CD14-positive monocyte (primary cell): ENCODE measurements around the gene AP1AR. TPM values are rescaled to one million over a fixed set of nuclear protein-coding genes. Genes with fewer than 3 reads are reported as not detected.

ENCODE experiments used
- DNase-seq, 3 donors: peaks; one replicate each; pipeline ENCODE4 v3.0.0-alpha.2; 2011 to 2022
- H2AFZ ChIP-seq: 2 replicates; pipeline ENCODE4 v1.6.0; 2012; ENCODE audit warnings: mild to moderate bottlenecking, low read depth, low read length, inconsistent platforms; ENCODE audit not compliant: insufficient read depth, poor library complexity, severe bottlenecking
- H3K27ac ChIP-seq, 2 donors: 1 replicate in 1 of 2; 2 replicates in 1 of 2; pipeline ENCODE4 v1.5.1; 2012 to 2013; ENCODE audit warnings: low read length in 2 of 2, control low read depth in 1 of 2, inconsistent platforms in 1 of 2, low read depth in 1 of 2, mild to moderate bottlenecking in 1 of 2
- H3K27me3 ChIP-seq, 2 donors: one replicate each; pipeline versions ENCODE4 v1.6.0 to v1.6.1; 2011 to 2013; ENCODE audit warnings: low read length in 2 of 2; ENCODE audit not compliant: control insufficient read depth in 2 of 2, insufficient read depth in 2 of 2
- H3K36me3 ChIP-seq, 2 donors: replicated peaks in 1 of 2; 1 replicate in 1 of 2; 2 replicates in 1 of 2; pipeline versions ENCODE4 v1.5.1 to v1.6.1; 2012 to 2013; ENCODE audit warnings: low read length in 2 of 2, control low read depth in 1 of 2, inconsistent platforms in 1 of 2, mild to moderate bottlenecking in 1 of 2; ENCODE audit not compliant: insufficient read depth in 2 of 2, control insufficient read depth in 1 of 2
- H3K4me1 ChIP-seq, 2 donors: 1 replicate in 1 of 2; 2 replicates in 1 of 2; pipeline versions ENCODE4 v1.5.1 to v1.6.1; 2012 to 2013; ENCODE audit warnings: low read length in 2 of 2, control low read depth in 1 of 2, inconsistent platforms in 1 of 2, mild to moderate bottlenecking in 1 of 2, moderate library complexity in 1 of 2; ENCODE audit not compliant: insufficient read depth in 2 of 2, control insufficient read depth in 1 of 2
- H3K4me2 ChIP-seq: replicated peaks from 2 replicates; pipeline ENCODE3; 2012; ENCODE audit warnings: low read length, moderate library complexity, mild to moderate bottlenecking; ENCODE audit not compliant: poor library complexity, severe bottlenecking; ENCODE audit errors: extremely low read depth
- H3K4me3 ChIP-seq, 3 experiments: fragments of 200-600 bp in 1 of 3; sonication (generic) in 1 of 3; replicated peaks in 1 of 3; 1 replicate in 2 of 3; 2 replicates in 1 of 3; pipeline ENCODE4 v1.5.1; 2011 to 2013; ENCODE audit warnings: low read length in 3 of 3, mild to moderate bottlenecking in 3 of 3, control low read depth in 2 of 3, low read depth in 2 of 3, inconsistent platforms in 1 of 3, moderate library complexity in 1 of 3
- H3K79me2 ChIP-seq: 2 replicates; pipeline ENCODE4 v1.6.0; 2012; ENCODE audit warnings: mild to moderate bottlenecking, control low read depth, inconsistent platforms, low read length, moderate library complexity; ENCODE audit not compliant: insufficient read depth
- H3K9ac ChIP-seq: 2 replicates; pipeline ENCODE4 v1.6.0; 2017; ENCODE audit warnings: low read length, mild to moderate bottlenecking; ENCODE audit not compliant: insufficient read depth, poor library complexity, severe bottlenecking
- H3K9me3 ChIP-seq, 2 donors: replicated peaks in 1 of 2; 1 replicate in 1 of 2; 2 replicates in 1 of 2; pipeline versions ENCODE4 v1.5.1 to v1.6.1; 2012 to 2013; ENCODE audit warnings: low read length in 2 of 2, control low read depth in 1 of 2; ENCODE audit not compliant: control insufficient read depth in 1 of 2, insufficient read depth in 1 of 2
- H4K20me1 ChIP-seq: 2 replicates; pipeline ENCODE4 v1.6.0; 2012; ENCODE audit warnings: mild to moderate bottlenecking, low read length, control low read depth, moderate library complexity; ENCODE audit not compliant: insufficient read depth
- H3K27ac Mint-ChIP-seq, 7 donors: one replicate each; pipeline ENCODE4 v1.8.0; 2020; ENCODE audit warnings: mild to moderate bottlenecking in 7 of 7, mixed read lengths in 7 of 7, moderate library complexity in 6 of 7, inconsistent platforms in 2 of 7
- H3K27me3 Mint-ChIP-seq, 3 donors: one replicate each; pipeline ENCODE4 v1.8.0; 2021 to 2022; ENCODE audit warnings: low read depth in 3 of 3, mild to moderate bottlenecking in 3 of 3, mixed read lengths in 3 of 3, moderate library complexity in 3 of 3, inconsistent platforms in 1 of 3
- H3K36me3 Mint-ChIP-seq, 2 donors: one replicate each; pipeline ENCODE4 v1.8.0; 2020; ENCODE audit warnings: mixed read lengths in 2 of 2, inconsistent platforms in 1 of 2, mild to moderate bottlenecking in 1 of 2
- H3K4me1 Mint-ChIP-seq: one replicate; pipeline ENCODE4 v1.8.0; 2020; ENCODE audit warnings: mild to moderate bottlenecking, mixed read lengths
- H3K4me3 Mint-ChIP-seq, 2 donors: one replicate each; pipeline ENCODE4 v1.8.0; 2020; ENCODE audit warnings: mild to moderate bottlenecking in 2 of 2, mixed read lengths in 2 of 2, moderate library complexity in 1 of 2
- H3K9me3 Mint-ChIP-seq, 7 donors: one replicate each; pipeline ENCODE4 v1.8.0; 2020 to 2022; ENCODE audit warnings: mixed read lengths in 7 of 7, mild to moderate bottlenecking in 6 of 7, moderate library complexity in 6 of 7, inconsistent platforms in 2 of 7
- WGBS: methylation state at CpG from one replicate; pipeline ENCODE4 v1.1.5; 2013; ENCODE audit warnings: missing lambda C conversion rate; ENCODE audit not compliant: insufficient coverage; 5-methylcytosine and 5-hydroxymethylcytosine counted together
- intact Hi-C, 2 donors: fragments of 100-400 bp; cut with micrococcal nuclease; formaldehyde crosslinking; loops; one replicate each; pipeline versions ENCODE4 v1.15.0 to v1.15.1; 2023
- polyA plus RNA-seq, 3 donors: library from polyadenylated mRNA; depleted of rRNA in 1 of 3; unstranded in 2 of 3; stranded (reverse) in 1 of 3; fragments of 300-500 nt in 2 of 3; fragments of >200 nt in 1 of 3; fragmentation: Illumina TruSeq in 2 of 3; gene quantifications; 1 replicate in 2 of 3; 2 replicates in 1 of 3; pipeline ENCODE4 v1.2.3, GENCODE V29; 2012 to 2021
- TF ChIP-seq, protein P1 (sequence below): fragments of 200-600 bp; IDR thresholded peaks from one replicate; pipeline ENCODE4 v1.8.0; 2022; ENCODE audit warnings: antibody characterized with exemption, mild to moderate bottlenecking

AP1AR gene
- polyA plus RNA-seq, 3 donors = 6.1 to 15.8 (median 14.6) TPM

DNA sequence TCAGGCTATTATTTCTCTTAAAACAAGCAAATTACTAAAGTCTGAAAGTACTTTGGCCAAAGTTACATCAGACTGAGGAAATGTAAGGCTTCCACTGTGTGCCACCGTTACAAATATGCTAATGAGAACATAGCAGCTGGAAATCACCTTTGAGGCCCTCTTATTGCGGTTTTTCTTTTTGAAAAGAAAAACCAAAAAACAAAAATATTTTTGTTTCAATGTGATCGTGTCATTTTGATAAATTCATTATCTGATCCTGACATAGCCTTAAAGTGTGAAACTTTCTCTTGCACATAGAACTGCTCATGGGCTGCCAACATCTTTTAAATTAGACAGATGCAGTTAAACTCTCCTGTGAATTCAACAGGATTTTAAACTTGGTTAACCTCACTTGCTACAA, 56.9 kb downstream of the AP1AR start:
- peak overlapping the region in 3 of 7 donors; percentile 37 to 43 (median 38) for H3K27ac Mint-ChIP-seq
- Histone ChIP-seq H3K9ac (no peak overlapping the region), H3K9me3 (no peaks in the 10 kb centered on the region), H3K27ac (peak overlapping the region in 1 of 2 donors; percentile 60), H3K4me3 (no peak overlapping the region), H3K27me3 (no peaks in the 10 kb centered on the region), H3K4me1 (peaks cover 32 to 53% of the 10 kb centered on the region in 2 donors), H2AFZ (no peak overlapping the region), H3K79me2 (peaks cover 30% of the 10 kb centered on the region), H3K36me3 (no peaks in the 10 kb centered on the region), H4K20me1 (no peaks in the 10 kb centered on the region), H3K4me2 (peak overlapping the region; percentile 8)
- peaks cover 54% of the 10 kb centered on the region for H3K4me1 Mint-ChIP-seq
- WGBS = no CpG with 5 or more reads among the region's 3 CpGs
- H3K27me3 Mint-ChIP-seq = peaks cover 0 to 1% (median 0%) of the 10 kb centered on the region in 3 donors
- H3K36me3 Mint-ChIP-seq = no peaks in the 10 kb centered on the region
- intact Hi-C loops = loop anchor here in 1 of 2 donors (5.0 kb wide), 1 partner anchor 39 kb away; no protein-coding TSS in a partner anchor
- TF ChIP-seq, protein P1, sequence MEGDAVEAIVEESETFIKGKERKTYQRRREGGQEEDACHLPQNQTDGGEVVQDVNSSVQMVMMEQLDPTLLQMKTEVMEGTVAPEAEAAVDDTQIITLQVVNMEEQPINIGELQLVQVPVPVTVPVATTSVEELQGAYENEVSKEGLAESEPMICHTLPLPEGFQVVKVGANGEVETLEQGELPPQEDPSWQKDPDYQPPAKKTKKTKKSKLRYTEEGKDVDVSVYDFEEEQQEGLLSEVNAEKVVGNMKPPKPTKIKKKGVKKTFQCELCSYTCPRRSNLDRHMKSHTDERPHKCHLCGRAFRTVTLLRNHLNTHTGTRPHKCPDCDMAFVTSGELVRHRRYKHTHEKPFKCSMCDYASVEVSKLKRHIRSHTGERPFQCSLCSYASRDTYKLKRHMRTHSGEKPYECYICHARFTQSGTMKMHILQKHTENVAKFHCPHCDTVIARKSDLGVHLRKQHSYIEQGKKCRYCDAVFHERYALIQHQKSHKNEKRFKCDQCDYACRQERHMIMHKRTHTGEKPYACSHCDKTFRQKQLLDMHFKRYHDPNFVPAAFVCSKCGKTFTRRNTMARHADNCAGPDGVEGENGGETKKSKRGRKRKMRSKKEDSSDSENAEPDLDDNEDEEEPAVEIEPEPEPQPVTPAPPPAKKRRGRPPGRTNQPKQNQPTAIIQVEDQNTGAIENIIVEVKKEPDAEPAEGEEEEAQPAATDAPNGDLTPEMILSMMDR = no peak
- peak in 2 of 3 donors; percentile 29 to 69 for DNase-seq
- H3K9me3 Mint-ChIP-seq = no peaks in the 10 kb centered on the region
- H3K4me3 Mint-ChIP-seq = no peak overlapping the region

DNA sequence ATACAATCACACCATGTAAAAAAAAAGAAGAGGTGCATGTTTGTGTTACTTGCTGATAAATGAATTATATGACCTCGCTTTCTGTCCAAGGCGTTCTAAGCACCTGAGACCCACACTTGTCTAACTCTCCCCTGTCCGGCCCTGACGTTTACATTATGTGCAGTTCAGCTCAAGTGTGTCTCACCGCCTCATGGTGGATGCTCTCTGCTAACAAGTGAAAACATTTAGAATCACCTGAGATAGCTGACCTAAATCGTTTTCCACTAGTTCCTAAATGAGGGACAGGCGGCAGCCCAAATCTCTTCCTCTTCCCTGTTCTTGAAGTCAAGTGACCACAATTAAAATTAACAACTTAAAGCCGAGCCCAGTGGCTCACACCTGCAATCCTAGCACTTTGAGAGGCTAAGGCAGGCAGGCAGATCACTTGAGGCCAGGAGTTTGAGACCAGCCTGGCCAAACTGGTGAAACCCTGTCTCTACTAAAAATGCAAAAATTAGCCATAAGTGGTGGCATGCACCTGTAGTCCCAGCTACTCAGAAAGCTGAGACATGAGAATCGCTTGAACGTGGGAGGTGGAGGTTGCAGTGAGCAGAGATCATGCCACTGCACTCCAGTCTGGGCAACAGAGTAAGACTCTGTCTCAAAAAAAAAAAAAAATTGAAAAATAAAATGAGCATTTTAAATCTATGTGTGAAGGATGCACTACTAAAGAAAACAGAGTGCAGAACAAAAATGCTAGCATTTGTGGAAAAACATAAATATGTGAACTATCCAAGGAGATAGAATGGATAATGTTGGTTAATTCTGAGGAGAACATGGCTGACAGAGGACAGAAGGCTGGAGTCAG, 58.0 kb downstream of the AP1AR start:
- no peaks in the 10 kb centered on the region for H3K36me3 ChIP-seq
- H3K4me2 ChIP-seq = peak overlapping the region; percentile 20
- H2AFZ ChIP-seq = peak overlapping the region; percentile 54

More for the DNA sequence above, 58.0 kb downstream of the AP1AR start:
- Histone ChIP-seq H3K27me3 (no peaks in the 10 kb centered on the region), H3K4me3 (peak overlapping the region in 1 of 3 experiments; percentile 18), H3K9me3 (no peaks in the 10 kb centered on the region), H3K79me2 (peaks cover 18% of the 10 kb centered on the region), H3K4me1 (peaks cover 24 to 42% of the 10 kb centered on the region in 2 donors), H3K27ac (no peak overlapping the region), H3K9ac (no peak overlapping the region), H4K20me1 (no peaks in the 10 kb centered on the region)
- intact Hi-C loops = loop anchor here in 1 of 2 donors (5.0 kb wide), 1 partner anchor 38 kb away; no protein-coding TSS in a partner anchor
- WGBS = 47% methylated on average over 7 of the region's 10 CpGs
- no peaks in the 10 kb centered on the region for H3K9me3 Mint-ChIP-seq
- peaks cover 0 to 1% (median 0%) of the 10 kb centered on the region in 3 donors for H3K27me3 Mint-ChIP-seq
- peaks cover 42% of the 10 kb centered on the region for H3K4me1 Mint-ChIP-seq
- H3K27ac Mint-ChIP-seq = peak overlapping the region in 2 of 7 donors; percentile 44 to 71
- TF ChIP-seq, protein P1 = no peak
- H3K4me3 Mint-ChIP-seq = peak overlapping the region; percentile 43 to 71
- no peak for DNase-seq
- H3K36me3 Mint-ChIP-seq = no peaks in the 10 kb centered on the region
